GM19372 (cell line): ENCODE results near the gene BBS5.
A peak's percentile ranks its signal among the peaks of the same experiment; 100 is the strongest.
"Not testable (repeated sequence)": the region's sequence is repeated elsewhere in the genome, so short reads cannot be mapped to it uniquely, and the experiment has no call there.

Experiments used
- ATAC-seq: cut with Tn5 transposase; IDR thresholded peaks from one replicate; pipeline ENCODE4 v1.9.1; 2021; ENCODE audit warnings: mild to moderate bottlenecking, low read depth, moderate library complexity; ENCODE audit not compliant: unreplicated experiment

BBS5 gene

DNA sequence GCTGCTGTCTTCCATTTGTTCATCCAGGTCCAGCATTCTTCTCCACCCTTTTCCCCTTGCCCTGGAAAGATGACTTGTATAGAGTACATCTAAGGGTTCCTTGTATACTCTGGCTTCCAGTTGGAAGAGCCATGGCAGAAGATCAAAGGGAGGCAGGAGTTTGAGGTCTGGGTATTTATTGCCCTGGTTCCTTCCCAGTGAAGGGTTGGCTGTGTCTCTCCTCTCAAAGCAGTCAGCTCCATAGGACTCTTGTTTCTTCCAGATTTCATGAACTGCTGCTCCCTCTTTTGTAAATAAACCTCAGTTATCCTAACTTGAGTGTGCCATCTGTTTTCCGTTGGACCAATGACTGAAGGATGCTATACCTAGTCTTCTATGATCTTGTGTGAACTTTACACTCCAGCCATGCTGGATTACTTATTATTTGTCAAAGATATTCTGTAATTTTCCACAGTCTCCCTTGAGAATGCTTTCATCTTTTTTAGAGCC lies 6.4 kb downstream of the BBS5 start:
- ATAC-seq: no peak

- ATAC-seq: no peak
These were observed 7.2 kb downstream of the BBS5 start for GRCh38 chr2:169486487-169486886.

GRCh38 chr2:169490834-169491233 lies 11.5 kb downstream of the BBS5 start:
- ATAC-seq: no peak

DNA sequence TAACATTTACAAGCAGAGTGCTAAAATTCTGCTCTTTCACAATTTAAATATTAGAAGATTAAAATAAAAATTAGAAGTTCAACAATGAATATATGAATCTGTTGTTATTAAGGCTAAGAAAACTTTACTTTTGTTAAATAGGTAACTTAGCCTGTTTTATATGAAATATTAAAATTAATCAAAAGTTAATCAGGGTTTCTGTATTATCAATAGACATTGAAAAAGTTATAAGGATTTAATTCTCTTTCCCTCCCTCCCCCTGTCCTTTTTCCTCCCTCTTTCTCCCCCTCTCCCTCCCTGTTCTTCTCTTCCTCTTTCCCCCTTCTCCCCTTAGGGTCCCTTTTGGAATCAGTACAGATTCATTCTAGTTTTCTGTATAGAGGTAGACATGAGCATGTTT lies 12.1 kb downstream of the BBS5 start:
- no peak for ATAC-seq

GRCh38 chr2:169493360-169493759 lies 14.1 kb downstream of the BBS5 start:
- ATAC-seq: no peak

DNA sequence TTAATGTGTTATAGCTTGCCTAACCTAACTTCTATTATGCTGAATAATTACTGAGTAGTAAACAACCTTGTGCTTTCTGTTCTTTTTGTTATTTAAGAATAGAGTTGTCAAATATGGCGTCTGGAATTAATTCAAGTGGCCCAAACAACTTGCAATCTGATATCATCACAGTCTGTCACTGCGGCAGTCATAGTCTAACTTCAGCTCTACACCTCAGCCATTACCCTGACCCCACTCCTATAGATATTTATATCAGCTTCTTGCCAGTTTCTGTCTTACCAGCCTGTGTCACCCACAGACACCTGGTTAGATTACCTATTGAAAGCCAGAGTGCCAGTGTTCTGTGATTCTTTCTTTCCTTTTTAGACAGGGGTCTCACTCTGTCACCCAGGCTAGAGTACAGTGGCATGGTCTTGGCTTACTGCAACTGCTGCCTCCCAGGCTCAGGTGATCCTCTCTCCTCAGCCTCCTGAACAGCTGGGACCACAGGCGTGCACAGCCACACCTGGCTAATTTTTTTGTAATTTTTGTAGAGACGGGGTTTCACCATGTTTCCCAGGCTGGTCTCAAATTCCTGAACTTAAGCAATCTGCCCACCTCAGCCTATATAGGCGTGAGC lies 16.1 kb downstream of the BBS5 start:
- no peak for ATAC-seq

DNA sequence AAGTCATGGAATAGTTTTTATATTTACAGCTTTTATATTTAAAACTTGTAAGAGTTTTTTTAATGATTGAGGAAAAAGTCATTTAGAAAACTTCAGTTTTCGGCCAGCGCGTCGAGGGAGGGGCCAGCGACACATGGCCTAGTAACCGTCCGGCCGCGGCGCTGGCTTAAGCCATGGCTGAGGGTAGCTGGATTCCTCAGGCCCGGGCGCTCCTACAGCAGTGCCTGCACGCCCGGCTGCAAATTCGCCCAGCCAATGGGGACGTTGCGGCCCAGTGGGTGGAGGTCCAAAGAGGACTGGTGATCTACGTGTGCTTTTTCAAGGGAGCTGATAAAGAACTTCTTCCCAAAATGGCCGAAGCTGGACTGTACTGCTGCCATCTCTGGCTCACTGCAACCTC lies 25.4 kb downstream of the BBS5 start:
- no peak for ATAC-seq

GRCh38 chr2:169507698-169508097 lies 28.4 kb downstream of the BBS5 start:
- ATAC-seq: no peak

DNA sequence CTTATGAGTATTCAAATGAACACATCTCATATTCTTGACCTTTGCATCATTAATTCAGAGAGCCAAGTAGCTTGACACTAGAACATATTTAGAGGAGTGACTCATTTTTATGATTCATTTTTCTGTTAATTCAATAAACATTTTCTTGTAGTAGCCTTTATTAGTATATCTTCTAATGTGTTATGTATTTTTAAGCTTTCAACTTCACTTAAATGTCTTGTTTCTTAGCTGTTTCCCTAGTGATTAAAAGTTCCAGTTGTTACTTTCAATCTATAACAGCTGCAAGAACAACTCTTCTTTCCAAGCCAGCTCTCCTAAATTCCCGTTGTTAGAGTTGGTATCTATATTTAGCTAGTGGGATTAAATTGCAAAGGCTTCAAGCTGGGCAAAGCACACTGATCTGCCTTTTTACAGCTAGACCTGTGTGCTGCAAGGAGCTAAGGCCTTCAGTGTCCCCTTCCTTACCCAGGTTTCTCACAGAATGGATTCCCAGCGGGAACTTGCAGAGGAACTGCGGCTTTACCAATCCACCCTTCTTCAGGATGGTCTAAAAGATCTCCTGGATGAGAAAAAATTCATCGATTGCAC lies 30.1 kb downstream of the BBS5 start, which contains the start of gene KLHL41:
TSS of gene KLHL41 (plus strand) at position 405 of the 588 bp plus-strand sequence. CDS start at position 482, 77 bp downstream.
- no peak for ATAC-seq

GRCh38 chr2:169509955-169510354 lies 30.7 kb downstream of the BBS5 start:
- ATAC-seq: no peak

- ATAC-seq: no peak
These were observed 31.2 kb downstream of the BBS5 start for GRCh38 chr2:169510496-169510895.

DNA sequence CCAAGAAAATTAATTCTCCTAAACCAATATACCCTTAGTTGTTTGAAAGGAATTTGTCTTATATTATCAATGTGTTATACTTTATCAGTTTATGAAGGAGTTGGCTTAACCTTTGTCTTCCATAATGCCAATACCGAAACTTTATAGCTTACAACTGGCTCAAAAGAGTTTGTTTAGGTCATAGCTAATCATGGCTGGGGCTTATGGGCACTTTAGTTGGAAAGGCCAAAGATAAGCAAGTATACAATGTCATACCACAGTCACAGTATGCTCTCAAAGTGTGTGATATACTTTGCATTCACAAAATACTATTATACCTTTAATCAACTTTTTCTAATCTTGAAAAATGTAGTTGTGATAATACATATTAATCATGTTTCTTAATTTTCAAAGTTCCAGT lies 32.5 kb downstream of the BBS5 start:
- ATAC-seq: no peak

GRCh38 chr2:169512525-169512924 lies 33.2 kb downstream of the BBS5 start:
- ATAC-seq: no peak

DNA sequence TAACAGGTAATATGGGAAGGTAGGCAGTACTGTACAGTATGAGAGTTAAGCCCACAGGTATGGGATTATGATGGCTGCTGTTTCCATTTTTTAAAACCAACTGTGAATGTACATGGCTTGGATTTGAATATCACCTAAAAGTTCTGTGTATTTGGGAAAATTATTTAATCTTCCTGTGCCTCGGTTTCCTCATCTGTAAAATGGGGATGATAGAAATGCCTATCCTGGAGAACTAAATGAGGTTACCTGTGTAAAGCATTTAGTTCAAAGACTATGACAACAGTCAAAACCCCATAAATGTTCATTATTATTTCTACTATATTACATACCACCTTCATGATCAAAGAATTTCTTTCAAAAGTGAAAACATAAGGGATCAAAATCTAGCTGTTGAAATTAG lies 33.8 kb downstream of the BBS5 start:
- ATAC-seq: no peak

DNA sequence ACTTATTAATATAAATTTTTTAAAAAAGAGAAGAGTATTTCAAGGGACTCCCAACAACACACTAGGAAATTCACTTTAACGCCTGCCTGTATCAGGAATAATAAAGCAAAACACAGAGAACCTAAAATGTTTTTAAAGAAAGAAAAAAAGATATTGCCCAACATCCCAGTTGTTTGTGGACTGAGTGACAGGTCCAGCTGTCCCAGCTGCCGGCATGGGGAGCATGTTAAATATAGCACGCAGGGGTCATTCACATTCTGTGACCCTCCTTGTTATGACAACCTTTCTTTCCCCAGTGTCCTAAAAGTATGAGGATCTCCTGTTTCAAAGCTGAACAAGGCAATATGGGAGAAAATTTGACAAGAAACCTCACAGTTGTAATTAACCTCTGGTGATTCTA lies 34.6 kb downstream of the BBS5 start:
- ATAC-seq: no peak

DNA sequence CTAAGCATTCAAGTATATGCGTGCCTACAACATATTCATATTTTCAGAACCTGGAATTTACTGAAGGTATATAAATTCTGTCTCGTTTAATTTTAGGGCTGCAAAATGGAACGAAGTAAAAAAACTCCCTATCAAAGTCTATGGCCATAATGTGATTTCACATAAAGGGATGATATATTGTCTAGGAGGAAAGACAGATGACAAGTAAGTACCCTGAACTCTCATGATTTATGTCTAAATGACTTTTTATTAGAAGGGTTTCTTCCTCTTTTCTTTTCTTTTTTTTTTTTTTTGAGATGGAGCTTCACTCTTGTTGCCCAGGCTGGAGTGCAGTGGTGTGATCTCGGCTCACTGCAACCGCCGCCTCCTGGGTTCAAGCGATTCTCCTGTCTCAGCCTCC lies 35.5 kb downstream of the BBS5 start:
- ATAC-seq: not testable (repeated sequence)

DNA sequence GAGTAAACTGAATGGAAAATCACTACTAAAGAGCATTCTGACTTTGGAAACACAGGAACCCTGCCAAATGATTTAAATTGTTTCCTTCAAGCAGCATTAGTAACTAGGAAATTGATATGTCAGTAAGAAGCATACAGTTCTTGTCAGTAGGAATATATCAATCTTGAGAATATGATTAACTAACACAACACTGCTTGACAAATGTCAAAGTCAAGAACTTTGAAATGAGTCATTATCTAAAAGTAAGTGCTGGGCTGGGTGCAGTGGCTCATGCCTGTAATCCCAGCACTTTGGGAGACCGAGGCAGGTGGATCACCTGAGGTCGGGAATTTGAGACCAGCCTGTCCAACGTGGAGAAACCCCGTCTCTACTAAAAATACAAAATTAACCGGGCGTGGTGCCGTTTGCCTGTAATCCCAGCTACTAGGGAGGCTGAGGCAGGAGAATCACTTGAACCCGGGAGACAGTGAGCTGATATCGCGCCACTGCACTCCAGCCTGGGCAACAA lies 37.2 kb downstream of the BBS5 start:
- not testable (repeated sequence) for ATAC-seq

GRCh38 chr2:169520896-169521295 lies 41.6 kb downstream of the BBS5 start:
- ATAC-seq: no peak

GRCh38 chr2:169523681-169524080 lies 44.4 kb downstream of the BBS5 start:
- ATAC-seq: no peak

DNA sequence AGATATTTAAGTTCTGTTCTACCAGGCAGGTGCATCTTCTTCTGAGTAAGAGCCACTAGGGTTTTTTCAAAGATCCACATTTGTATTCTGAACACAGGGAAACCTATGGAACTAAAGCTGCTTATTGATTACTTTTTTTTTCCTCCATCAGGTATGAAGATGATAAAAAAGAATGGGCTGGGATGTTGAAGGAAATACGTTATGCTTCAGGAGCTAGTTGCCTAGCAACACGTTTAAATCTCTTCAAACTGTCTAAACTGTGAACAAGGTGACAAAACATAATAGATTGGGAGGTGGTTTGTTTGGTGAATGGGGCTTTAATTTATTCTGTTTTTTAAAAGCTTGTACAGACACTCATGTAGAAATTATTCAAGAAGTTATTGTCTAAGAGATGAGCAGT lies 46.1 kb downstream of the BBS5 start:
- ATAC-seq: no peak

DNA sequence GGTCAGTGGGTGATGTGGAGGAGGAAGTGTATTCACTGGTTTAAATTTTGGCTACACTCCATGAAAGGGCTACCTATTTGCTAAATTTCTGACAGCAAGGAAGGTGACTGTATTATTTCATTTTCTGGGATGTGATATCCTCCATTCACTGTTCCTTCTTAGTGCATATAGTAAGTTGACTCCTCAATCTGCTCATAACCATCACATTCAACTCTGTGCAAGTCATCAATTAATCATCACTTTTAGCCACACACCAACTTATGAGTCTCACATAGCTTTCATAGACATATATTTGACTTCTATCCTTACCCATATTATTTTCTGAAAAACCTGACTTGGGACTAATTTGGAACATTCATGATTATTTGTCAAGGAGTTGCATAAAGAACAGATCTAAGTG lies 47.2 kb downstream of the BBS5 start:
- ATAC-seq: no peak

GRCh38 chr2:169528271-169528701 lies 49.0 kb downstream of the BBS5 start:
- ATAC-seq: peak; percentile 83
